Stomach (tissue), 4 donors: Measurements from ENCODE around the gene STX12.

Experiments used
- POLR2A ChIP-seq, 4 donors: fragments of 450-650 bp; IDR thresholded peaks; one replicate each; pipeline ENCODE4 v1.6.1; 2016; ENCODE audit warnings: antibody characterized with exemption in 4 of 4, control low read depth in 2 of 4, mild to moderate bottlenecking in 1 of 4, moderate library complexity in 1 of 4
- TF ChIP-seq, protein P1 (sequence below), 7 experiments: fragments of 450-650 bp in 4 of 7; fragments of 200-600 bp in 3 of 7; sonication (generic) in 3 of 7; IDR thresholded peaks; one replicate each; pipeline ENCODE4 v1.5.1; 2016 to 2019; ENCODE audit warnings: antibody characterized with exemption in 7 of 7, control low read depth in 2 of 7, mild to moderate bottlenecking in 1 of 7

DNA sequence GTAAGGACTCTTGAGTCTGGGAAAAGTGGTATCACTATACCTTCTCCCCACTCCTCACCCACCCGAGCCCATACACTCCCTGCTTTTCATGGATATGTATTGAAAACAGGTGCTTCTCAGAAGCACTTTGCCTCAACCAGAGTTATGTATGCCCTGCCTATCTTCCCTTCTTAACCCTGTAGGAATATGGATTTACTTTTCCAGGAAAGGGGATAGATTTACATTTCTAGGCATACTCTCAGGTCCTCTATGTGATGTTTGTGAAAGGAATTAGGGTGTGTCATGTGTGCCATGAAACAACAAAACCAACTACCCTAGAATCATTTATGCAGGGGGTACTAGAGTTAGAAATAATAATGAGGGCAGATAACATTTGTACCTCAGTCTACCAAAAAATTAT is 11.0 kb upstream of the STX12 start:
- TF ChIP-seq, protein P1, sequence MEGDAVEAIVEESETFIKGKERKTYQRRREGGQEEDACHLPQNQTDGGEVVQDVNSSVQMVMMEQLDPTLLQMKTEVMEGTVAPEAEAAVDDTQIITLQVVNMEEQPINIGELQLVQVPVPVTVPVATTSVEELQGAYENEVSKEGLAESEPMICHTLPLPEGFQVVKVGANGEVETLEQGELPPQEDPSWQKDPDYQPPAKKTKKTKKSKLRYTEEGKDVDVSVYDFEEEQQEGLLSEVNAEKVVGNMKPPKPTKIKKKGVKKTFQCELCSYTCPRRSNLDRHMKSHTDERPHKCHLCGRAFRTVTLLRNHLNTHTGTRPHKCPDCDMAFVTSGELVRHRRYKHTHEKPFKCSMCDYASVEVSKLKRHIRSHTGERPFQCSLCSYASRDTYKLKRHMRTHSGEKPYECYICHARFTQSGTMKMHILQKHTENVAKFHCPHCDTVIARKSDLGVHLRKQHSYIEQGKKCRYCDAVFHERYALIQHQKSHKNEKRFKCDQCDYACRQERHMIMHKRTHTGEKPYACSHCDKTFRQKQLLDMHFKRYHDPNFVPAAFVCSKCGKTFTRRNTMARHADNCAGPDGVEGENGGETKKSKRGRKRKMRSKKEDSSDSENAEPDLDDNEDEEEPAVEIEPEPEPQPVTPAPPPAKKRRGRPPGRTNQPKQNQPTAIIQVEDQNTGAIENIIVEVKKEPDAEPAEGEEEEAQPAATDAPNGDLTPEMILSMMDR (IDR thresholded peaks at IDR 0.05) = no peak
- no peak for TF ChIP-seq POLR2A (IDR thresholded peaks at IDR 0.05)
